GM21390 (cell line): ENCODE data around the gene OR56A1.
"Not testable (repeated sequence)": the region's sequence is repeated elsewhere in the genome, so short reads cannot be mapped to it uniquely, and the experiment has no call there.

Source experiments
- ATAC-seq: cut with Tn5 transposase; IDR thresholded peaks from one replicate; pipeline ENCODE4 v1.9.1; 2021; ENCODE audit not compliant: unreplicated experiment

OR56A1 gene, protein sequence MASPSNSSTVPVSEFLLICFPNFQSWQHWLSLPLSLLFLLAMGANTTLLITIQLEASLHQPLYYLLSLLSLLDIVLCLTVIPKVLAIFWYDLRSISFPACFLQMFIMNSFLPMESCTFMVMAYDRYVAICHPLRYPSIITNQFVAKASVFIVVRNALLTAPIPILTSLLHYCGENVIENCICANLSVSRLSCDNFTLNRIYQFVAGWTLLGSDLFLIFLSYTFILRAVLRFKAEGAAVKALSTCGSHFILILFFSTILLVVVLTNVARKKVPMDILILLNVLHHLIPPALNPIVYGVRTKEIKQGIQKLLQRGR

DNA sequence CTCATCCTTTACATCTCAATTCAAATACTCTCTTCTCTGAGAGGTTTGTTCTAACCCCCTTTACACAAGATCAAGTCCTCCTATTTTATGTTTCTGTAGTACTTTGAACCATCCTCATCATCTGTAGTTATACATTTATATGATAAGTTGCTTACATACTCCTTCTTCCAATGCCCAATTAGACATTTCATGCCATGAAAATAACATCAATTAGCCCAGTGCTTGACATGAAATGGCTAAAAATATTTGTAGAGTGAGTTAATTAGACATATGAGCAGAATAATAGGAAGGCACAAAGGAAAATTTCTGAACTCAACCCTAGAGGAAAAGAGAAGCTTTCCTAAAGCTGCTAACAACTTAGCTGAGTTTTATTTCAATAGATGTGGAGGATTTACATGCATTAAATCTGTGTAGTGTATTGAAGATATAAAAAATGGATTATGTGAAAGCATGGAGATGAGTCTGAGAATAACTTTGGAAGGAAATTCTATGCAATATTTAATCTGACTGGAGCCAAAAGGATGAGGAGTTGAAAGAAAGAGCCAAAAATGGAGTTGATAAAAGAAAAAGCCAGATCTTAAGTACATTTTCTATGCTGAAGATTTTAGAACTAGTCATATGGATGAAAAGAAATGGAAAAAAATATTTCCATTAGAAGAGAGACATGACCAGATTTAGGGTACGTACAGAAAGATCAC lies at the start of gene OR56A1:
Gene OR56A1 (minus strand): TSS at position 51 of the 698 bp plus-strand sequence. CDS start 3,066 bp downstream, outside the sequence.
- ATAC-seq, result no peak

DNA sequence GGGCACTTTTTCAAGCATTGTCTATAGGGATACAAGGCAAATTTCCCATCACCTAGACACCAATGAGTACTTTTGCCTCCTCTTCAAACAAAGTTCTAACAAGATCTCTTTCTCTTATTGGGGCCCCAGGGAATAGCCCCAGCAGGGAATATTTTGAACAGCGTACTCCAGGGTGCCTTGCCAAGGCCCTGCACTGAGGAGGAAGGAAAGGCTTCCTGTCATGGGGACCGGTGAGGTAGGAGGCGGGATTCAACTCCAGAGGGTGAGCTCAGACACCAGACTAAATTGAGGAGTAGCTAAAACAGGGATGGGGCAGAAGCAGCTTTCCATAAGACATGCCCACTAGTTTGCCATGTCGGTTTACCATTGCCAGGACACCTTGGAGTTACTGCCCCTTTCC lies 48.9 kb upstream of the OR56A1 start:
- no peak for ATAC-seq

GRCh38 chr11:6077723-6078122 lies 47.2 kb upstream of the OR56A1 start:
- no peak for ATAC-seq

- ATAC-seq, result not testable (repeated sequence)
These were observed 45.9 kb upstream of the OR56A1 start for GRCh38 chr11:6076443-6076842.

DNA sequence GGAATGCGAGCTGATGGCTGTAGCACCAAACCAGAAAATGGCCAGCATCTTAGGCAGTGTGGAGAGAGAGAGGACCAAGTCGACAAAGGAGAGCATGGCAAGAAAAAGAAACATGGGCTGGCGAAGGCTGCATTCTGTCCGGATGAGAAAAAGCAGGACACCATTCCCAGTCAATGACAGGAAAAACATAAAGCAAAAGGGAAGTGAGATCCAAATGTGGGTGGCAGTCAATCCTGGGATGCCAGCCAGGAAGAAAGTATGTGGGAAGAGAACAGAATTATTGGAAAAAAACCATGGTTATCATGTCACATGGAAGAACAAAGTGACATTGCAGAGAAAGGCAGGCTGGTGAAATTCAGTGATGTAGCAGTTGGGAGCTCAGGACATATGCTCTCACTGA lies 36.9 kb upstream of the OR56A1 start:
- no peak for ATAC-seq

DNA sequence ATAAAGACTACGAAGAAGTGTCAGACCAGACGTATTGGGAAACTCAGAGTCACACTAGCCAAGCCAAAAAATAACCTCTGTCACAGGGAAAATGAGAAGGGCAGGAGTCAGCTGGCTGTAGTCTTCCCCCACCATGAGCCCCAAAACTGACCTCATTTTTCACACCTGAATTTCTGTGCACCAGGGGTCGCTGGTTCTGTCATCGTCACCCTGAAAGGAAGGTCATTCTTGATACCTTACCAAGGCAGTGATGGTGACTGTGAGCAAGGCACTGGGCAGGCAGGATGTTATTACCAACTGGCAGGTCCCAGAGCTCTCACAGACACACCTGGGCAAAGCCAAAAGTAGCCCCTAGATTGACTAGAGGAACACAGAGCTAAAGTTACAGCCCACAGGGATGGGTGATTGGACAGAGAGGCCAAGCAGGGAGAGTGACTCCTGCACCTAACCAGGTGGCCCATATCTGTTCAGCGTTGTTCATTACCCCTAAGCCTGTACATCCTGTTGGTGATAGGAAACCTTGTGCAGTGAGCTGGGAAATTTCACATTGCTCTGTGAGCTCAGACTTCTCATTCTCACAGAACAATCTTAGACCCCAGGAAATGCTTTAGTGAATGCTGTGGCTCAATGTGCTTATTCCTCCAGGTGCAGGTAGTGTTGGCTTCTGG lies 32.3 kb upstream of the OR56A1 start:
- ATAC-seq, result peak; percentile 66

GRCh38 chr11:6061475-6061874 lies 30.9 kb upstream of the OR56A1 start:
- ATAC-seq, result no peak

DNA sequence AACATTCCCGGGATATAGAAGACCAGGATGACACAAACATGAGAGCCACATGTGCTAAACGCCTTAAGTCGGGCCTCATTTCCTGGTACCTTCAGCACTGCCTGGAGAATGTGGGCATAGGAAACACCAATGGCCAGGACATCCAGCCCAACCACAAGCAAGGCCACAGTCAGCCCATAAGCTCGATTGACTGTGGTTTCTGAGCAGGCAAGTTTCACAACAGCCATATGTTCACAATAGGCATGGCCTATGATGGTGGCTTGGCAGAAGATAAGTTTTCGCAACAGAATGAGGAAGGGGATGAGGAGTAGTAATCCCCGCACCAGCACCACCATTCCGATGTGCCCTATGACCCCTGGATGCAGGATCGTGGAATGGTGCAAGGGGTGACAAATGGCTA lies 26.9 kb upstream of the OR56A1 start:
- no peak for ATAC-seq

DNA sequence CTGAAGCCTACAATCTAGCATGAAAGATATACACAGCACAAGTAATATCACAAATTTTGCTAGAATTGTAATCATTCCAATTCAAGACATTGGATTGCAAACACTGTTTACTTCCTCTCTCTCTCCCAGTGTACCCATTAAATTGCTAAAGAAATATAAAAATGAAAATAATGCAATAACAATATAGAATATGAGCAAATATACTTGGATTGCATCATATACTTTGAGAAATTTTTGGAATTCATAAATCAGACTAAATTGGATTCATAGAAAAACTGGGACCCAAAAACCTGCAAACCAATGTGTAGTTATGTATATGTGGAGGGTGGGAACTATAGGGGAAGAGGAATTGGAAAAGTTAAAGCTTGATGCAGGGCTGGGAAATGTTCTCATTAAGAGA lies 25.0 kb upstream of the OR56A1 start:
- no peak for ATAC-seq

GRCh38 chr11:6052374-6052773 lies 21.8 kb upstream of the OR56A1 start:
- no peak for ATAC-seq

DNA sequence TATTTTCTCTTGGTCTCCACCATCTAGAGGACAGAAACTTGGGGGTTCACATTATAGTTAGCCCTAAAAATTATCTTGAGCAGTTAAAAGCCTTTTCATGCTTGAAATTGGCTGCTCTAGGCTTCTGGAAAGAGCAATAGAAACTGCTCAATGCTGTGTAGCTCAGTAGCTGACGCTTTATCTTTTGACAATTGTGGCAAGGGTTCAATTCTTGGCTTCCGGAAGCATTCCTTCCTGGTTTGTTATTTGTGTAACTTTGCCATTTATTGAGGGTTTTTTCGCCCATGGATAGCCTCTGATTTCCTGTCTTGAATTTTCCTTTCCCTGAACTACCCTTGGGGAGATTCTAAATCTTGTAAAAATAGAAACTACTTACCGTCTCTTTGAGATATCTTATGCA lies 10.3 kb upstream of the OR56A1 start:
- no peak for ATAC-seq

- no peak for ATAC-seq
These were observed 3.1 kb downstream of the OR56A1 start for GRCh38 chr11:6027501-6027900.

GRCh38 chr11:6025056-6025455 lies 5.5 kb downstream of the OR56A1 start:
- no peak for ATAC-seq

- ATAC-seq, result no peak
These were observed 7.6 kb downstream of the OR56A1 start for GRCh38 chr11:6022956-6023355.

DNA sequence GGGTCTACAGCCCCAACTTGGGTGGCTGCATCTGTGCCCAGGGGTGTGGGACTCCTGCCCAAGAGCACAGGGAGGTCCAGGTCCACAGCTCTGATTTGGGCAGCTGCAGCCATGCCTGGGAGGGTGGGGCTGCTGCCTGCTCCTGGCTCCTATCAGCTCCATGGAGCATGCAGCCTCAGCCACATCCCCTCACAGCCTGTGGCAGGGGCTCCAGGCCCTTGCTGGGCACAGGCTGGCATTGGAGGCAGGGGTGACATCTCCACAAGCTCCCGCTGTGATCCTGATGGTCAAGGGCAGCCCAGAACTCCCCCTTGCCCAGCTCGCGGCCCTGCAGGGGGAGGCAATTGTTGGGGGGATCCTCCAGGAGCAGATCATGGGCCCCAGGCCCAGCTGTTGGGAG lies 17.5 kb downstream of the OR56A1 start:
- ATAC-seq, result no peak

- ATAC-seq, result no peak
These were observed 18.4 kb downstream of the OR56A1 start for GRCh38 chr11:6012035-6012668.

- ATAC-seq, result no peak
These were observed 23.7 kb downstream of the OR56A1 start, which contains the start of gene OR56A4 for GRCh38 chr11:6006846-6007245. TSS of gene OR56A4 (minus strand) at chr11:6006946. CDS start at chr11:6002992, 3,954 bp downstream.

DNA sequence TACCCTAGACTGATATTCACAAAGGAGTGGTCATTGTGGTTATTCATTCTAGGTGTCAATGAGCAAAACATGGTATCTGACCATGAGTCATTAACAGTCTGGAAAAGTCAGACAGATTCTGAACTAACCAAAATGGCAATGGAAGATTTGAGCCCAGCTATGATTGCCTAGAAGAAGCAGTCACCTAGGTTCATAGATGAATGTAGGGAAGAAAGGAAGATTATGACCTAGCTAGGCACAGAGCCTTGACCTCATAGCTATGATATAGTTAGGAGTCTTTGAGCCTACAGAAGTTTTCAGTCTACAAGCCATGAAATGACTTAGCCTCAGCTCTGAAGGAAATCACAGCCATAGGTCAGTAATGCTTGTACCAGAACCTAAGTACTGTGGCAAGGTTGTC lies 24.2 kb downstream of the OR56A1 start:
- no peak for ATAC-seq

- no peak for ATAC-seq
These were observed 28.3 kb downstream of the OR56A1 start for GRCh38 chr11:6002202-6002699.

GRCh38 chr11:5994791-5995190 lies 35.8 kb downstream of the OR56A1 start:
- ATAC-seq, result no peak

DNA sequence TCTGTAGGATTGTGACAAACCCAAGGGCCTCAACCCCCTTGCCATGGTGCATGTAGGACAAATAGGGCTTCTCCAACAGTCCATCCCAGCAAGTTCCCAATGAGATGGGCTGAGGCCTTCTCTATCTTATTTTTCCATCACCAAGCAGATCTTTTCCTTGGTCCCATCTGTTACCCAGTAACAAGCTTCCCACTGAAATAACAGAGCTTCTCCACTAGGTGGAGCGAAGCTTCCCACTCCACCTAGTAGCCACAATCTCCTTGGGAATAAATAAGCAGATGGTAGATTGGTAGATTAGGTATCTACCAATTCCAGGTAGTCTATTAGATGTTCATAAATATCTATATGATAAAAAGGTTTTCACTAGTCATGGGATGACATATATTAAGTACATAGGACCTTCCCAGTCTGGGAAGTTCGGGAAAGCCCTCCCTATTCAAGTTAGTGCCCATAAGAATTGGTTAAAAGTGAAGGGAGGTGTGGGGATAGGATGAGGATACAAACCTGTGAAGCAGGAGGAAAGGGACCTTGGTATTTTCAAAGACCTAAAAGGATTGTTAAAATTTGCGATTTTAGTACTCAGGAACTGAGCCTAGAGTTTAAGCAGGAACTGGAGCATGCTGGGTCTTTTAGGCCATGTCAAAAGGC lies 37.8 kb downstream of the OR56A1 start:
- ATAC-seq, result peak; percentile 70
